Progenitor cell of endocrine pancreas (in vitro differentiated cells): ENCODE measurements around the gene RAD9A. TPM values are rescaled to one million over a fixed set of nuclear protein-coding genes. Genes with fewer than 3 reads are reported as not detected.

ENCODE experiments used
- DNase-seq: peaks from one replicate; pipeline ENCODE4 v3.0.0; 2021; ENCODE audit warnings: low spot score; ENCODE audit not compliant: unreplicated experiment
- H3K27ac Mint-ChIP-seq: 2 replicates; pipeline ENCODE4 v1.8.0; 2021; ENCODE audit warnings: mild to moderate bottlenecking, moderate library complexity, mixed read lengths
- H3K27me3 Mint-ChIP-seq: 2 replicates; pipeline ENCODE4 v1.8.0; 2021; ENCODE audit warnings: mixed read lengths
- H3K36me3 Mint-ChIP-seq: 2 replicates; pipeline ENCODE4 v1.8.0; 2022; ENCODE audit warnings: mixed read lengths; ENCODE audit not compliant: insufficient read depth
- H3K4me1 Mint-ChIP-seq: 2 replicates; pipeline ENCODE4 v1.8.0; 2021; ENCODE audit warnings: low read depth, mixed read lengths
- H3K4me3 Mint-ChIP-seq: 2 replicates; pipeline ENCODE4 v1.8.0; 2021; ENCODE audit warnings: low read depth, mild to moderate bottlenecking, moderate library complexity, mixed read lengths
- H3K9me3 Mint-ChIP-seq: 2 replicates; pipeline ENCODE4 v1.8.0; 2021; ENCODE audit warnings: low read depth, mixed read lengths
- CTCF ChIP-seq: fragments of 200-600 bp; sonication (generic); IDR thresholded peaks from one replicate; pipeline ENCODE4 v1.5.0; 2021; ENCODE audit warnings: antibody characterized with exemption, mild to moderate bottlenecking; ENCODE audit not compliant: unreplicated experiment
- total RNA-seq: library from RNA; stranded (reverse); gene quantifications from 2 replicates; pipeline ENCODE4 v1.2.1, GENCODE V29; 2021

RAD9A gene
- total RNA-seq, 1 donor from 2014 or later = 39.0 TPM

- Mint-ChIP-seq H3K4me3 (no peak overlapping the region), H3K27ac (no peak overlapping the region), H3K9me3 (no peaks in the 10 kb centered on the region), H3K4me1 (peaks cover 1% of the 10 kb centered on the region), H3K27me3 (peaks cover 27% of the 10 kb centered on the region), H3K36me3 (no peaks in the 10 kb centered on the region)
- no peak for TF ChIP-seq CTCF
- no peak for DNase-seq
Observed at GRCh38 chr11:67407688-67408163, 15.9 kb downstream of the RAD9A start.

- no peak for TF ChIP-seq CTCF
- Mint-ChIP-seq H3K36me3 (no peaks in the 10 kb centered on the region), H3K27me3 (peaks cover 36% of the 10 kb centered on the region), H3K4me1 (peaks cover 4% of the 10 kb centered on the region), H3K4me3 (no peak overlapping the region), H3K9me3 (no peaks in the 10 kb centered on the region), H3K27ac (no peak overlapping the region)
- no peak for DNase-seq
Observed at GRCh38 chr11:67408437-67409200, 16.8 kb downstream of the RAD9A start.

- Mint-ChIP-seq H3K4me1 (peaks cover 4% of the 10 kb centered on the region), H3K9me3 (no peaks in the 10 kb centered on the region), H3K36me3 (no peaks in the 10 kb centered on the region), H3K27me3 (peaks cover 36% of the 10 kb centered on the region), H3K4me3 (no peak overlapping the region), H3K27ac (no peak overlapping the region)
- no peak for TF ChIP-seq CTCF
- DNase-seq = no peak
Observed at GRCh38 chr11:67409261-67409666, 17.5 kb downstream of the RAD9A start.

- no peak for DNase-seq
- Mint-ChIP-seq H3K27ac (no peak overlapping the region), H3K4me1 (peaks cover 4% of the 10 kb centered on the region)
Observed at GRCh38 chr11:67409781-67410368, 18.1 kb downstream of the RAD9A start.

More at GRCh38 chr11:67409781-67410368, 18.1 kb downstream of the RAD9A start:
- H3K36me3 Mint-ChIP-seq = no peaks in the 10 kb centered on the region
- H3K27me3 Mint-ChIP-seq = peaks cover 36% of the 10 kb centered on the region
- no peak for TF ChIP-seq CTCF
- H3K9me3 Mint-ChIP-seq = no peaks in the 10 kb centered on the region
- no peak overlapping the region for H3K4me3 Mint-ChIP-seq
